GM03348 (cell line): Measurements from ENCODE around the gene ZNF805.
"Not testable (repeated sequence)": the region's sequence is repeated elsewhere in the genome, so short reads cannot be mapped to it uniquely, and the experiment has no call there.

Source experiments
- DNase-seq: peaks from one replicate; pipeline ENCODE4 v3.0.0; 2012; ENCODE audit warnings: low spot score

ZNF805 gene

DNA sequence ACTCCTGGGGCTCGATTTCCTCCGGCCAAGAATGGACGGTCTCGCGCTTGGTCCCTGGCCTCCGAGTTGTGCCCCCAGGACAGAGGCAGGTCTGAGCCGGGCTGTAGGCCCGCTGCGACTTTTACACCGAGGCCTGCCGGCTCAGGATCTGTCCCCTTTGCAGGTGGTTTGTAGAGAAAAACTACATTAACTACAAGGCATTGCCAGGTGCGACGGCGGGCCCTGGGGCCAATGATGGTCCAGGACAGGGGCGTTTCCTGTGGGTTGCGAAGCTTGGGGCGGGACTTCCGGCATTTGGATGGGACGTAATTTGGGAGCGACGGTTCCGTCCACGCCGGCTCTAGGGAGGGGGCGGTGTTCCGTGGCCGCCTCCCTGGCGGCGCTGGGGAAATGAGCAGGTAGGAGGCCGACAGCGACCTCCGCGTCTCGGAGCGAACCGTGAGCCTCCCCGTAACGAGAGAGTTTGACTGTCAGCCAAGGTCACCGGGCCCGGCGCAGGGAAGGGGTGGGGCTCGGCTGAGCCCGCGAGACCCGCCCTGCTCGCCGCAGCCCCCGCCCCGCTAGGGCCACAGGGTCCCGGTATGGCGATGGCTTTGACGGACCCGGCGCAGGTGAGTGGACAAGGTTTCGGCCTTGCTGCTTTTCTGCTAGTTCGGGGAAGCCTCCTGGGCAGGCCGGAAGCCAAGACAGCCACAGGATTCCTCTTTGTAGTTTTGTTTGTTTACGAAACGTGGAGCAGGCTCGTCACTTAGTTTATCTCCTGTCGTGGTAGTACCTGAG, at the start of gene ZNF805:
ZNF805 (plus strand) TSS at position 322 of the 780 bp plus-strand sequence; CDS start at position 582, 260 bp downstream.
- DNase-seq, result peak; percentile 98

DNA sequence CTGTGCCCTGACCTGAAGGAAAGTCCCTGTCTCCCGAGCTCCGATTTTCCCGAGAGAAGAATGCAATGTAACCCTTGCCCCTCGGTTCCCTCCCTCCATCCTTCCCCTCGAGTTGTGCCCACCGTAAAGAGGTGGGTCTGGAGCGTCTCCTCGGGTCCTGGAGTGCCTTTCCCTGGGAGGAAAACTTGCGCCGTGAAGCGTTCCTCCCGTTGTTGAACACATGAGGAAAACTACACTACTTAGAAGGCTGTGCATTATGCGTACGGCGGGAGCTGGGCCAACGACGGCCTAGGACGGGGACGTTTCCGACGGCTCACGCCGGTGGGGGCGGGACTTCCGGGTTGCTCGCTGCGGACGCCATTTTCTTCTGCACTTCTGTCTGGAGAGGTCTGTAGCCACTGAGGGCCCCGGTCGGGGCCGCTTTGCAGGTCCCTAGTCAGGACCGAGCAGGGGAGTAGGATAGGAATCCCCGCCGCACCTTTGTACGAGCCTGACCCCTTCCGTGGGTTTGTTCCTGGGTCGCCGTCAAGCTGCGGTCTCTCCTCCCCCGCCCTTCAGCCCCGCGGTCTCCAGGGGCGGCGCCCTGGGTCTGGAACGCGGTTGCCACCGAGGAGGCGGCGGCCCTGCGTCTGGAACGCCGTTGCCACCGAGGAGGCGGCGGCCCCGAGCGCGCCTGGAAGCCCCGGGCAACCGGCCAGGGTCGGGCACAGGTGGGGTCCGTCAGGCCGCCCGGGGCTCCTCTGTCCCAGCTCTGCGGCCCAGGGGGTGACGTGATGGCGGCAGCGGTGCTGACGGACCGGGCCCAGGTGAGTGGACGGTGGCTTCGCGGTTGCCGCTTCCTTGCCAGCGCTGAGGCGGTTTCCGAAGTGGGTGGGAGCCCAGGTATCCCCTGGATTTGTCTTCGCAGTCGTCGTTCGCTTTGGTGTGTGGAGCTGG, 49.0 kb upstream of the ZNF805 start, which contains the start of gene ZNF264:
ZNF264 (plus strand) TSS at position 360 of the 936 bp plus-strand sequence; CDS start at position 774, 414 bp downstream.
- peak; percentile 96 for DNase-seq

DNA sequence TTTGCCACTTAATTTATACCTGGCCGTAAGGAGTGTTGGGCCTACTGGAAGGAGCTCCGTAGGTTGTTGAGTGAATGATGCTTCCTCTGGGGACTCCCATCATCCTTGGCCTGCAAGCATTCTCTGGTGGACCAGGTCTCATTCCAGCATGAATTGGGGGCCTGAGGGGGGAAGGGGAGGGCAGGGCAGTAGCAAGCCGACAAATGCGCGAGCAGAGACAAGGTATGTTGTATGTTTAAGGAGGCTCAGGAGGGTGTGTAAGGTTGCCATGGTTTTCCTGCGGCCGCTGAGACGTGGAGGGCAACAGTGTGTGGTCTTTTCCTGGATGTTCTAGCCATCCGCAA, 48.4 kb upstream of the ZNF805 start:
- peak; percentile 27 for DNase-seq

DNA sequence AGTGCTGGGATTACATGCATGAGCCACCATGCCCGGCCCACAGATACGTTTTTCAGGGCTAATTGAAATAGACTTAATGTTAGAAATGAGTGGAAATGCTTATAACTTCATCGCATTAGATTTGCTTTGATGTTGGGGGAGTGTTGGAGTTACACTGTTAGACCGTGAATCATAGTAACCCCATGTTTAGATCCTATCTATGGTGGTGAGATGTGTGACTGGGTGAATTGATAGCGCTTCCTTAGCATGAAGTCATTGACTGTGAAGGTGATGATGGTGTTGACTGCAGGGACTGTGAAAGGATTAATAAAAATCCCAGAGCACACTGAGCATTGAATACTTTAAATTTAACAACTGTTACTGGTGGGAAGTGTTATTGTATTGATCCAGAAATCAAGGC, 47.4 kb upstream of the ZNF805 start:
- no peak for DNase-seq

DNA sequence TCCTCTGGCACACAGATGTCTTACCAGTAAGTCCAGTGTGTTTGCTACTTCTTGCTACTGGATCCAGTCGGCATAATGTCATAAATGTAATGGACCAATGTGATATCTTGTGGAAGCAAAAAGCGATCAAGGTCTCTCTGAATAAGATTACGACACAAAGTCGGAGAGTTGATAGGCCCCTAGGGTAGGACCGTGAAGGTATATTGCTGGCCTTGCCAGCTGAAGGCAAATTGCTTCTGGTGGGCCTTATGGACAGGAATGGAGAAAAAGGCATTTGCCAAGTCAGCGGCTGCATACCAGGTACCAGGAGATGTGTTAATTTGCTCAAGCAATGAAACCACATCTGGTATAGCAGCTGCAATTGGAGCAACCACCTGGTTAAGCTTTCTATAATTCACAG, 42.6 kb upstream of the ZNF805 start:
- DNase-seq, result not testable (repeated sequence)

DNA sequence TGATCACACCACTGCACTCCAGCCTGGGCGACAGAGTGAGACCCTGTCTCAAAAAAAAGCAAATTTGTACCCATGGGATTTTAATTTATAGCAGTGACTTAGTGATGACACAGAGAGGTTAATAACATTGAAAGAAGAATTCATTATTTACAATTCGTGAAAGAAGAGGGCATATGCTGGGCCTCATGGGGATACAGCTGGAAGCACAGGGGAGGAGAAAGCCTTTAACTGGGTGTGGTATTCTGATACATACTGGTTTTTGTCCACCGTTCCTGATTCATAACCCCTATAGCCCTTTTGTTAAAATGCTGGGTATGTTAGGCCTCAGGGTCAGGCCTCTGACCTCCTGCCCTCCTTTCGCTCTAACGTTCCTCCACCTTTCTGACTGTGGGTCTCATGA, 38.3 kb upstream of the ZNF805 start:
- no peak for DNase-seq

DNA sequence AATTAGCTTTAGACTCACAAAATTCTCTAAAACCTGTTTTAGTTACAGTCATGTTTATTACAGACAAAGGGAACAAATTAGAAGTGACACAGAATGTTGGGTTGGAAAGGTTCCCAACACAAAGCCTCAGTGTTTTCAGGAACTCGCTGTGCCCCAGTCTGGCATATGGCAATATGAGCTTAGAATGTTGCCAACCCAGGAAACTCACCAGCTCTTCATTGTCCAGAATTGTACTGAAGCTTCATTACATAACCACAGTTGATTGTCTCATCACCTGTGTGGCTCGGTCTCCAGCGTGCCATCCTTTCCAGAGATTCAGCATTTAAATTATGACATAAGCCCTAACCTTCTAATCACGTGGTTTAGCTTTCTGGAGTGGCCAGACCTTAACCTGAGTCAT, 30.1 kb upstream of the ZNF805 start:
- DNase-seq, result no peak

DNA sequence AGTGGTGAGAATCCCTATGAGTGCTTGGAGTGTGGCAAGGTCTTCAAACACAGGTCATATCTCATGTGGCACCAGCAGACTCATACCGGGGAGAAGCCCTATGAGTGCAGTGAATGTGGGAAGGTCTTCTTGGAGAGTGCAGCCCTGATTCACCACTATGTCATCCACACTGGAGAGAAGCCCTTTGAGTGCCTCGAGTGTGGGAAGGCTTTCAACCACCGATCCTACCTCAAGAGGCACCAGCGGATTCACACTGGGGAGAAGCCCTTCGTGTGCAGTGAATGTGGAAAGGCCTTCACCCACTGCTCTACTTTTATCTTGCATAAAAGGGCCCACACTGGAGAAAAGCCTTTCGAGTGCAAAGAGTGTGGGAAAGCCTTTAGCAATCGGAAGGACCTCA, 28.3 kb upstream of the ZNF805 start:
- DNase-seq, result no peak

DNA sequence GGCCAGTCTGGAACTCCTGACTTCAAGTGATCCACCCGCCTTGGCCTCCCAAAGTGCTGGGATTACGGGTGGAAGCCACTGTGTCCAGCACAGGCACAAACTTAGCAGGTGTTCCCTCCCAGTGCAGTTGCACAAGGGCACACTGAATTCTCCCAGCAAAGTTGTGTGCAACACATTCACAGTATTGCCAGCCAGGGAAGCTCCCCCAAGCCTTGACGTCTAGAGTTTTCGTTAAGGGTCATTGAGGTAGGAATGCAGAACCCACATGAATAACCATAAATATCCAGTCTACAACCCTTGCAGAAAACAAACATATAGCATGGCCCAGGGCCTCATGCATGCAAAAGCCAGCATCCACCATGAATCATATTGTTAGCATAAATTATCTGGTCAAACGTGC, 12.9 kb upstream of the ZNF805 start:
- DNase-seq, result no peak

DNA sequence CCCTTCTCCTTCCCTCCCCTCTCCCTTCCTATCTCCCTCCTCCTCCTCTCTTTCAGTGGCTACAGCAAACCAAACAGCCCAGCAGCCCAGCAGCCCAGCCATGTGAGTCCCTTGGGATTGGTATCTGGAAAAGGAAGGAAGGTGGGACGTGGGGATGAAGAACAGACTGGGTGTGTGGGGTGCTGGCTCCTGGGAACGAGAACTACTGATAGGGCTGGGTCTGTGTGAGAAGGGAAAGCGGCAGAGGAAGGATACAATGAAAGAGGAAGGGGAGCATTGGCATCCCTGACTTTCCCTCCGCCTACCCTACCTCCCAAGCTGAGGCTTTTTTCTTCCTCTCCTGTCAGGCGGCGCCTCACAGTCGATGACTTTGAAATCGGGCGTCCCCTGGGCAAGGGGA, 8.7 kb upstream of the ZNF805 start:
- DNase-seq, result no peak

DNA sequence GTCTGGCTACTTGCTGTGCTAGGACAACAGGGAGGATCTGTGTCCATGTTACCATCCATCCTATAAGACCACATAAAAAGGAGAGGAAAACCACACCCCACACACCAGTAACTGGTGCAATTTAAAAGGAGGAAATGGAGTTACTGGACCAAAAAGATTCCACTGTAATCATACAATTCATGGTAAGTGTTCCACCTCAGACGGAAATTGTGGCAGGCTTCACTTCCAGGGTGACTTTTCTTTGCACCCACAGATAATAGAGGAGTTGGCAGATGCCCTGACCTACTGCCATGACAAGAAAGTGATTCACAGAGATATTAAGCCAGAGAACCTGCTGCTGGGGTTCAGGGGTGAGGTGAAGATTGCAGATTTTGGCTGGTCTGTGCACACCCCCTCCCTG, 7.2 kb upstream of the ZNF805 start:
- no peak for DNase-seq

DNA sequence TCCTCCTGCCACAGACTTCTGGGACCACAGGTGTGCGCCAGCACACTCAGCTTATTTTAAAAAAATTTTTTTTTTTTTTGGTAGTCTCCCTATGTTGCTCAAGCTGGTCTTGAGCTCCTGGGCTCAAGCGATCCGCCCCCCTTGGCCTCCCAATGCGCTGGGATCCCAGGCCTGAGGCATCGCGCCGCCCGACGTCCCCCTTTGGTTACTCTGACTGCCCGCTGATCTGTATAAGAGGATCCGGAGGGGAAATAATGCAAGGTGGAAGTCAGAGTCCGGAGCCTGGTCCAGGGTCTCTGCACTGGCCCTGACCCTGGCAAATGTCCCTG, 486 bp upstream of the ZNF805 start:
- DNase-seq, result no peak

DNA sequence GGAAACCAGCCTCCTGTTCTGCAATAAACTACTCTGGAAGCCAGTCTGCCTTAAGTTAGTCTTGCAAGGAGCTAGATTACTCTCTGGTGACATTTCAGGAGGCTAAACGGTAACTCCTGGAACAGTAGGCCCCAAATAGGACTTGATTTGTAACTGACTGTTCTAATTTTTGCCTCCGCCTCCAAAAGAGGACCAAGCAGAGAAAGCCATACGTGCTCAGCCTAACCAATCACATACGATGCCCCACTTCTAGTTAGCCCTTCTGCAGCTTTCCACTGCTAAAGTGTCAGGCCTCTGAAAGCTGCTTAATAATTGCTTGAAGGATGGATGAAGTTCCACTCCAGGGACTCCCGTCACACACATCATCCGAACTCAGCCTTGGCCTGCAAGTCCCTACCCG, 744 bp downstream of the ZNF805 start:
- peak; percentile 50 for DNase-seq

DNA sequence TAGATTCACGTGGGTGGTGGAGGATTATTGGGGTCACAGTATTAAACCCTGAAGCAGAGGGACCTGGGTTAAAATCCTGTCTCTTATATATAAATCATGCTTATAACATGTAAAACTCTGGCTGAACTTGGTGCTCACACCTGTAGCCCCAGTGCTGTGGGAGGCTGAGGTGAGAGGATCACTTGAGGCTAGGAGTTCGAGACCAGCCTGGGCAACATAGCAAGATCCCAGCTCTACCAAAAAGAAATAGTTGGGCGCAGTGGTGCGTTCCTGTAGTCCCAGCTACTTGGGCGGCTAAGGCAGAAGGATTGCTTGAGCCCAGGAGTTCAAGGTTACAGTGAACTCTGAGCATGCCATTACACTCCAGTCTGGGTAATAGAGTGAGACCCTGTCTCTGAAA, 2.4 kb downstream of the ZNF805 start:
- no peak for DNase-seq

DNA sequence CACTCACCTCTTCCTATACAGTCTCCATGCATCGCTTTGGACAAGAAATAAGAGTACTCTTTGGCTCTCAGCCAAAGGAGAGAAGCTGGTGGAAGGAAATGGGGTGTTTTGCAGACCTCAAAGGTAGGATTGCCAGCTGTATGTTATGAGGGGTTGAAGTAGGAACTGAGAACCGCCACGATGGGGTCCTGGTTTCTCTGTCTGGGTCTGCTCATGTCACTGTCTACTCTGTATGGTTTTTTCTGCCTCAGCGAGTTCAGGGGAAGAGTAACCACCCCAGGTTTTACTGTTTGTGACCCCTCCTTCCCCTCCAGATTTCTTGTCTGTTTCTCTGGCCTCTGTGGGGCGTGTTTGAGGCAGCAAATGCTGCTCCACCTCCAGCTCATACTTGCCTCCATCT, 4.1 kb downstream of the ZNF805 start:
- no peak for DNase-seq

DNA sequence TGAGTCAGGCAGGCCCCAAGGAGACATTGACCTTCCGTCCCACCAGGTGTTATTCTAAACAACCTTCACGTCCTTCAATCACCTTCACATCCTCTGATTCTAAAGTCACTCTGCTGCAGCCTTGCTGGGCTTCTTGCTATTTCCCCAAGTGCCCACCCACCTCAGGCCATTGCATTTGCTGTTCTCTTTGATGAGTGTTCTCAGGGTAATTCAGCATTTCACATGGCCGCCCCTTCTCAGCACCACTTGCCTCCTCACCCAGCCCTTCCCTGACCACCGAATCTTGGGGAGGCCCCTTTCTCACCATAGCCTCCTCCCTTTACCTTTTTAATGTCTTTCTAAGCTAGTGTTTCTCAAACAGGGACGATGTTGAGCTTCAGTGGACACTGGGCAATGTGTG, 4.6 kb downstream of the ZNF805 start:
- DNase-seq, result no peak

DNA sequence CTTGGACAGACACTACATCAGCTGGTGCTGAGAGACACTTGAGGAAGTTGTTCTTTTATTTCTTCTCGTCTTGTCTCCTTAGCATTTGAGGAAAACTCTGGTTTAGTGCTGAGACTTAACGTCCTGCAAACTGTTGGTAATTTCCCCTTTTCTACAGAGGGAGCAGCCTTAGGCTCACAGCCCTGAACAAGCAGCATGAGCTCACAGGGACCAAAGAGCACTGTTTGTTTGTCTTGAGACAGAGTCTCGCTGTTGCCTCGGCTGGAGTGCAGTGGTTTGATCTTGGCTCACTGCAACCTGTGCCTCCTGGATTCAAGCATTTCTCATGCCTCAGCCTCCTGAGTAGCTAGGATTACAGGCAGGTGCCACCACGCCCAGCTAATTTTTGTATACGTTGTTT, 5.5 kb downstream of the ZNF805 start:
- no peak for DNase-seq

DNA sequence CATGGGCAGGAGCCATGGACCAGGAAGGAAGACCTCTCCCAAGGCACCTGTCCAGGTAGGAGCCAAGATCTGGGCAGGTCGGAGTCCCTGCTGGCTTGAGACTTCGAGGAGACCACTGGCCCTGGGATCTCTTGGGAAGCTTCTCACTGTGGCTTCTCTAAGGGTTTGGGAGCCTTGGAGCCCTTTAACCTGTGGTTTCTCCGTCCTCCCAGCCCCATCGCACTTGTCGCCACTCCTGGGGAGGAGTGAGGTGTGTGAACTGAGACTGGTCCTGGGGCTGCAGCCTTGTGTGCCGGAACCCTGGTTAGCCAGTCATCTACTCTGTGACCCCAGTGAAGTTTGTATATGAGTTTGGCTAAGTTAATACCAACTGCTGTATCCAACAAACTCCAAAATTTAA, 8.2 kb downstream of the ZNF805 start:
- DNase-seq, result no peak

DNA sequence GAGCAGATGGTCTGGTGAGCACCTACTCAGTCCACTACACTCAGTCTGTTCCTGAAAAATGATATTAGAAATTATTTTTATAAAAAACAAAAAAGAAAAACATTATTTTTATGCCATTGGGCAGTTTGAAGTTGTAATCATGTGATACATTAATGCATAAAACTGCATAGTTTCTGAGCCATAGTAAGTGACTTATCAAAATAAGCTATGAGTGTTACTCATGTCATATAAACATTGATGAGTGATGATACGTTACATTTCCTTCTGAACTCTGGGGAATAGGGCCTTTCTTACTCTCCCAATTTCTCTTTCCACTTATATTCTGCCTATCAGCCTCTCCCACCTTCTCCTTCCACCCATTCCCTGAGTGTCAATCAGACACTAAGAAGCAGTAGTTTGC, 8.9 kb downstream of the ZNF805 start:
- DNase-seq, result no peak

DNA sequence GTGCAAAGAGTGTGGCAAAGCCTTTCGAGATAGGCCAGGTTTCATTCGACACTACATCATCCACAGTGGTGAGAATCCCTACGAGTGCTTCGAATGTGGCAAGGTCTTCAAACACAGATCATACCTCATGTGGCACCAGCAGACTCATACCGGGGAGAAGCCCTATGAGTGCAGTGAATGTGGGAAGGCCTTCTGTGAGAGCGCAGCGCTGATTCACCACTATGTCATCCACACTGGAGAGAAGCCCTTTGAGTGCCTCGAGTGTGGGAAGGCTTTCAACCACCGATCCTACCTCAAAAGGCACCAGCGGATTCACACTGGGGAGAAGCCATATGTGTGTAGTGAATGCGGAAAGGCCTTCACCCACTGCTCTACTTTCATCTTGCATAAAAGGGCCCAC, 13.3 kb downstream of the ZNF805 start:
- DNase-seq, result not testable (repeated sequence)

DNA sequence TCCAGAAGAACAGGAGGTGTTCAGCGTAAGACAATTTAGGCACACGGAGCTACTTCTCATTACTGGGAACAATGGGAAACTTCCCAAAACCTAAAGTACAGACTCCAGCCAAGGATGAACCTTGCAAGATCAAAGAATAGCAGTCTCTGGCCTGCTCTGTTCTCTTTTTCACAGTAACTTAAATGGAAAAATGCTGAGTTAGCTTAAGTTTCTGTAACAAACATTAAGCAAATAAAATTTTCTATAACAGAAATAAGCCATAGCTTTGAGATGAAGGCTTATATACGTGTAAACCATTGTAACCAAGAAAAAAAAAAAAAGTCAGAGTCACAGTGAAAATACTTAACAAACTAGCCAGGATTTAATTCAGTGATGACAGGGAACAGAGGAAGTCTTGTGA, 21.6 kb downstream of the ZNF805 start:
- DNase-seq, result no peak

DNA sequence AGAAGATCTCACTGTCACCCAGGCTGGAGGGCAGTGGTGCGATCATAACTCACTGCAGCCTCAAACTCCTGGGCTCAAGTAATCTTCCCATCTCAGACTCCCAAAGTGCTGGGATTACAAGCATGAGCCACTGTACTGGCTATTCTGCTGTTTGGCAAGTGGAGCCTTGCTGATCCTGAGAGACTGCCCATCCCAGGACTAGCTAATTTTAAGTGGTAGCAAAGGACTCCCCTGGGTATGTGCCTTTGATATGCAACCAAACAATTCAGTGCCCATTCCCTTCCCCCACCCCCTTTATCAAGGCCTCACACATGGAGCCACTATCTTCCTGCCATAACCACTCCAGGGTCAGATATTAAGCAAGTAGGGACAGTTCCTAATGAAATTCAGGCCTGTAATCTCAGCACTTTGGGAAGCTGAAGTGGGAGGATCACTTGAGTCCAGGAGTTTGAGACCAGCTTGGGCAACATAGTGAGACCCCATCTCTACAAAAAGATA, 22.9 kb downstream of the ZNF805 start:
- DNase-seq, result no peak

DNA sequence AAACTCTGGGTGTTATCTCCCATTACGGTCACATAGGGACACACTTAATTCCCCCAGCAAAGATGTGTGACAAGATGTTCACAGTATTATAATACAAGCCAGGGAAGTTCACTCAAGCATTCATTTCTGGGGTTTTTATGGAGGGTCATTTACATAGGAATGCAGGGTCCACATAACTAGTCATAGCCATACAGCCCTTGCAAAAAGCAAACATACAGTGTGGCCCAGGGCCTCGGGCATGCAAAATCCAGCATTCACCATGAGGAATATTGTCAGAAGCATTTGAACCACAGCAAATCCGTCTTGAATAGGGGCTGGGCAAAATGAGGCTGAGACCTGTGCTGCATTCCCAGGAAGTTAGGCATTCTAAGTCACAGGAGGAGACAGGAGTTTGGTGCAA, 26.9 kb downstream of the ZNF805 start:
- DNase-seq, result no peak
